Fibroblast of peridontal ligament (primary cell): Measurements from ENCODE around the gene RD3L.
"Not testable (repeated sequence)": the region's sequence is repeated elsewhere in the genome, so short reads cannot be mapped to it uniquely, and the experiment has no call there.

Source experiments
- DNase-seq: peaks from one replicate; pipeline ENCODE4 v3.0.0-alpha.2; 2010; ENCODE audit errors: extremely low read depth

Gene RD3L

DNA sequence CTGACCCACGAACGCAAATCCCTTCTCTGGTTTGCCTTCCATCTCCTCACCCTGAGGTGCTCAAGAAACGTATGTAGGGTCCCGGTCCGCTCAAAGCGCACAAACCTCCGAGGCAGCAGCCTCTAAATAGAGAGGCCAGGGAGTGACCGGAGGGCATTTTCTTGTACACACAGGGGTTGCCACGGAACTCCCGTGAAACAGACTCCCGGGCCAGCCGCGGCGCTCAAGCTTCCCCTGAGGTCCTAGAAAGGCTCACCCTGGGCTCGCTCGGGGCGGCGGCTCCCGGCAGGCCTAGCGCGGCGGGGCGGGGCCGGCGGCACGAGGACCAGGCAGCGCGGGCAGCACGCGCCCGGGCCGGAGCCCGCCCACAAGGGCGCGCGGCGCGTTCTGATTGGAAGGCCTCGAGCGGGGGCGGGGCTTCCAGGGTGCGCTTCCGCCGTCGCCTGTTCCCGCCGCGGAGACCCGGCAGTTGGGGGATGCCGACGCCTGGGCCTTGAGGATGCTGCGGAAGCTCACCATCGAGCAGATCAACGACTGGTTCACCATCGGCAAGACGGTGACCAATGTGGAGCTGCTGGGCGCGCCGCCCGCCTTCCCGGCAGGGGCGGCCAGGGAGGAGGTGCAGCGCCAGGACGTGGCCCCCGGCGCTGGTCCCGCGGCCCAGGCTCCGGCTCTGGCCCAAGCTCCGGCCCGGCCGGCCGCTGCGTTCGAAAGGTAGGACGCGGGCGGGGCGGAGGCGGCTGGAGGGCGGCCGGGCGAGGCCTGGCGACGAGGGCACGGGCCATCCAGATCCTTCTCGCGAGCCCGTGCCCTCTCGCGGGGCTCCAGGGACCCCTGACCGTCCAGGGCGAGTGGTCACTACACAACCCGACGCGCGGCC, 14.1 kb downstream of the RD3L start, which contains the start of gene TDRD9:
TDRD9 (plus strand) TSS at position 446 of the 880 bp plus-strand sequence; CDS start at position 500, 54 bp downstream.
- DNase-seq: peak; percentile 7

DNA sequence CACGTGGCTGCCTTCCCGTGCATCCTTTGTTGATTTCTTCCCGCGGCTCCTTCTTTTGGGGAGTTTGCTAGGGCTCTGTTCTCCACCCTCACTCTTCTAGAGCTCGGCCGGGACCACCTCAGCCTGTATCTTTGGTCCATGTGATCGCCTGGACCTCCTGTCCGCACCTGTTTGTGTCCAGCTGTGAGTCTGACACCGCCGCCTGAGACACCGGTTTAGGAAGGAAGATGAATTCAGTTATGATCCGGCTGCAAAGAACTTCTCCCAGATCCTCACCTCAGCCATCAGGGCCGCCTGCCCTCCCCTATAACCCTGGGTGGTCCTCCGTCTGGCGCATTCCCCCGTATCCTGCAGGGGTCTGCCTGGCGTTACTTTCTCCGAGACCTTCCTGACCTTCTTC, 14.8 kb downstream of the RD3L start:
- no peak for DNase-seq

DNA sequence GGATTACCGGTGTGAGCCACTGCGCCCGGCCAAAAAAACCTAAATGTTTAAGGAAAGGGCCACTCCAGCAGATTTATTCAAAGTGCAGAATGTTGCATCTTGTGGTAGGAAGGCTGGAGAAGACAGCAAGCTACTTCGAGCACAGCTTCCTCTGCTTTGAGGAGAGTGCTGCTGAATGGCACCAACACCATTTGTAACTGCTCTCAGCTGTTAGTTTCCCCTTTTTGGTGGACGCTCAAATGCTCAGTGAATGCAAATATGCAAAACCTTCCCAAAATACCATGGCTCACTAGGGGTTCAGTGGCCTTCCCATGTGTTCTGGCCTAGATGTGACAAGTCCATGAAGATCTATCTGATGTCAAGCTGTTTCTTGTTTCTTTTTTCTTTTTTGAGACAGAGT, 17.0 kb downstream of the RD3L start:
- no peak for DNase-seq

- no peak for DNase-seq
Measured at GRCh38 chr14:103923863-103924262, 18.5 kb downstream of the RD3L start.

DNA sequence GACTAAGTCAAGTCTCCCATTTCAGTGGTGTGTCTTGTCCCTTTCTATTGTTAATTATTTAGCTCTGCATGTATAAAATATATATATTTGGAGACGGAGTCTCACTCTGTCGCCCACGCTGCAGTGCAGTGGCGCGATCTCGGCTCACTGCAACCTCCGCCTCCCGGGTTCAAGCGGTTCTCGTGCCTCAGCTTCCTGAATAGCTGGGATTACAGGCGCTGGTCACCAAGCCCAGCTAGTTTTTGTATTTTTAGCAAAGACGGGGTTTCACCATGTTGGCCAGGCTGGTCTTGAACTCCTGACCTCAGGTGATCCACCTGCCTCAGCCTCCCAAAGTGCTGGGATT, 20.5 kb downstream of the RD3L start:
- not testable (repeated sequence) for DNase-seq

- DNase-seq: peak; percentile 82
Measured at GRCh38 chr14:103920981-103921854, 21.1 kb downstream of the RD3L start.

DNA sequence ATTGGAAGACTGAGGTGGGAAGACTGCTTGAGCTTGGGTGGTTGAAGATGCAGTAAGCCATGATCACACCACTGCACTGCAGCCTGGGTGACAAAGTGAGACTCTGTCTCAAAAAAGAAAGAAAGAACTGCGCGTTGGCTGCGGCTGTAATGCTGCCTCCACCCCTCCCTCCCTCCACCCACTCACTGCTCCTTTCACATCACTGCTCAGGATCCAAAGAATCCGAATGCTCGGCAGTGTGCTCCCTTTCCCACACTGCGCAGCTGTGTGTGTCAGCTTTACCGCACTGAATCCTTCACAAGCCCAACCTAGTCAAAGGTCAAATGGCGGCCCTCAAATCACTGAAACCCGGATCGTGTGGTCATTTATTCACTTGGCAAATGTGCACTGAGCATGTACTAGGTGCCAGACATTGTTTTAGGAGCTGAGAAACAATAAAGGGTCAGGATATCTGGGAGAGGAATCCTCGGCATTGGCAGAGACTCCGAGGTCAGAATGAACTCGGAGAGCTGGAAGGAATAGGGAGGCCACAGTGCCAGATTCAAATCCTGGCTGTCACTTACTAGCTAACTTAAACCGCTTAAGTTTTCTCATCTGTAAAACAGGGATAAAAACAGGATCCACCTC, 25.6 kb downstream of the RD3L start:
- no peak for DNase-seq

DNA sequence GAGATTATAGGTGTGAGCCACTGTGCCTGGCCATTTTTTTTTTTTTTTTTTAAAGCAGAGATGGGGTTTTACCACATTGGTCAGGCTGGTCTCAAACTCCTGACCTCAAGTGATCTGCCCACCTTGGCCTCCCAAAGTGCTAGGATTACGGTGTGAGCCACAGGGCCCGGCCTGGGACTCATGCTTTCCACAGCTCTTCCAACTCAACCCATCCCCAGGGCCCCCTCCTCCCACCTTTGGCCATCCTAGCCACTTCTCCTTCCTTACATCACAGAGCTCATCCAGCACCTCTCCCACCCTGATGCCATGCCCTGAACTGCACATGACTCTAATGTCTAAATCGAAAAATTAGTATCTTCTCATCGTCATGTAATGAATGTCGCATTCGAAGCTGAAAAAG, 26.7 kb downstream of the RD3L start:
- no peak for DNase-seq

- no peak for DNase-seq
Measured at GRCh38 chr14:103910984-103911383, 31.3 kb downstream of the RD3L start.

- peak; percentile 60 for DNase-seq
Measured at GRCh38 chr14:103910262-103910935, 31.9 kb downstream of the RD3L start.

- DNase-seq: no peak
Measured at GRCh38 chr14:103909531-103910261, 32.6 kb downstream of the RD3L start.

GRCh38 chr14:103908580-103908979, 33.7 kb downstream of the RD3L start:
- DNase-seq: no peak

- no peak for DNase-seq
Measured at GRCh38 chr14:103905842-103906456, 36.4 kb downstream of the RD3L start.

- peak; percentile 57 for DNase-seq
Measured at GRCh38 chr14:103904493-103905107, 37.7 kb downstream of the RD3L start.

- no peak for DNase-seq
Measured at GRCh38 chr14:103899833-103900232, 42.5 kb downstream of the RD3L start.

DNA sequence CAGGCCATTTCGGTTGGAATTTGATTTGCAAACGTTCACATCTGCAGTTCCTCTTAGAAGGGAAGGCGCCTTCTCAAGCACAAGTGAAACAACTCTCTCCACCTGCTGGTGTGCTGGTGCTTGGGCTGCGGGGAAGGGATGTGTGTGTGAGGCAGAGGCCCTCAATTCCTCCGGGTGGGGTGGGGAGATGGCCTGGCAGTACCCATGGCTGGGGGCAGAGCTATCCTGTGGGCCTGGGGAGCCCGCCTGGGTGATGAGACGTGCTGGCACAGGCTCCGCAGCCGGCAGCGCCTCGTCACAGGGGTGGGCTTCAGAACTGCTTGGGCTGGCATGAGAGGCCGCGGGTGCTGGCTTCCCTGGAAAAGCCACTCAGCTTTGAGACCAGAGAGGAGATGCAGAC, 43.0 kb downstream of the RD3L start:
- no peak for DNase-seq

- DNase-seq: no peak
Measured at GRCh38 chr14:103898711-103899110, 43.6 kb downstream of the RD3L start.

GRCh38 chr14:103898204-103898603, 44.1 kb downstream of the RD3L start:
- no peak for DNase-seq

- no peak for DNase-seq
Measured at GRCh38 chr14:103897075-103897947, 45.0 kb downstream of the RD3L start.
